ENCODE data around the gene VAMP2. TPM values are rescaled to one million over a fixed set of nuclear protein-coding genes. Genes with fewer than 3 reads are reported as not detected.

The VAMP2 gene
- total and polyA plus RNA-seq, 4 donors = 33.9 to 76.2 (median 45.8) TPM

DNA sequence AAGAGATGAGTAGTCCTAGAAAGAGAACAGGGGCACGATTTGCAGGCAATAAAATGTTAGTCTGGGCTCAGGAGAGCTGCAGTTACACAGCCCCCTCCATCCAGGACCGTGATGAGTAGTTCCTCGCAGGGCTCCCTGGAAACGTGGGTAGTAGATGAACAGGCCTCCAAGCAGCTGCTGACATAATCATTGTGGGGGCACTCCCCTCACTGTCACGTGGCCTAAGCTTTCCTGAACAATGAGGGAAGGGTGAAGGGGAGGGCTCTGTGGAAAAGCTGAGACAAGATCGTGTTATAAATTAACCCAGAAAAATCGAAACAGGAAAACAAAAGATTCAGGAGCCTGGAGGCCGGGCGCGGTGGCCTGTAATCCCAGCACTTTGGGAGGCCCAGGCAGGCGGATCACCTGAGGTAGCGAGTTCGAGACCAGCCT, 9.2 kb downstream of the VAMP2 start:
- Histone ChIP-seq H3K27ac (ENCODE audit: low read depth in 1 of 2, low read length in 1 of 2) (peak overlapping the region; percentile 98 to 99), H3K36me3 (ENCODE audit: control insufficient read depth in 4 of 4, insufficient read depth in 4 of 4, low read length in 4 of 4) (peaks cover 10 to 21% (median 16%) of the 10 kb centered on the region in 4 donors), H3K9me3 (ENCODE audit: control insufficient read depth in 4 of 4, insufficient read depth in 3 of 4, low read length in 3 of 4) (no peaks in the 10 kb centered on the region), H3K4me3 (no peak overlapping the region), H3K9ac (ENCODE audit: insufficient read depth in 1 of 2, low read length in 2 of 2) (peak overlapping the region; percentile 74 to 98), H3K4me1 (ENCODE audit: control insufficient read depth in 5 of 5, insufficient read depth in 5 of 5, low read length in 5 of 5) (peaks cover 5 to 58% (median 29%) of the 10 kb centered on the region in 5 donors), H3K27me3 (ENCODE audit: control insufficient read depth in 3 of 3, insufficient read depth in 3 of 3, low read length in 2 of 3) (no peaks in the 10 kb centered on the region)
- ATAC-seq (ENCODE audit: insufficient read depth, low FRiP score) = no peak
- DNase-seq = peak; percentile 78 to 86 (median 85)
- TF ChIP-seq, protein P1, sequence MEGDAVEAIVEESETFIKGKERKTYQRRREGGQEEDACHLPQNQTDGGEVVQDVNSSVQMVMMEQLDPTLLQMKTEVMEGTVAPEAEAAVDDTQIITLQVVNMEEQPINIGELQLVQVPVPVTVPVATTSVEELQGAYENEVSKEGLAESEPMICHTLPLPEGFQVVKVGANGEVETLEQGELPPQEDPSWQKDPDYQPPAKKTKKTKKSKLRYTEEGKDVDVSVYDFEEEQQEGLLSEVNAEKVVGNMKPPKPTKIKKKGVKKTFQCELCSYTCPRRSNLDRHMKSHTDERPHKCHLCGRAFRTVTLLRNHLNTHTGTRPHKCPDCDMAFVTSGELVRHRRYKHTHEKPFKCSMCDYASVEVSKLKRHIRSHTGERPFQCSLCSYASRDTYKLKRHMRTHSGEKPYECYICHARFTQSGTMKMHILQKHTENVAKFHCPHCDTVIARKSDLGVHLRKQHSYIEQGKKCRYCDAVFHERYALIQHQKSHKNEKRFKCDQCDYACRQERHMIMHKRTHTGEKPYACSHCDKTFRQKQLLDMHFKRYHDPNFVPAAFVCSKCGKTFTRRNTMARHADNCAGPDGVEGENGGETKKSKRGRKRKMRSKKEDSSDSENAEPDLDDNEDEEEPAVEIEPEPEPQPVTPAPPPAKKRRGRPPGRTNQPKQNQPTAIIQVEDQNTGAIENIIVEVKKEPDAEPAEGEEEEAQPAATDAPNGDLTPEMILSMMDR (IDR thresholded peaks at IDR 0.05; ENCODE audit: control extremely low read depth, extremely low read depth) = no peak
- 17 to 25% methylated on average over 13 of the region's 13 CpGs for WGBS, 2 donors

DNA sequence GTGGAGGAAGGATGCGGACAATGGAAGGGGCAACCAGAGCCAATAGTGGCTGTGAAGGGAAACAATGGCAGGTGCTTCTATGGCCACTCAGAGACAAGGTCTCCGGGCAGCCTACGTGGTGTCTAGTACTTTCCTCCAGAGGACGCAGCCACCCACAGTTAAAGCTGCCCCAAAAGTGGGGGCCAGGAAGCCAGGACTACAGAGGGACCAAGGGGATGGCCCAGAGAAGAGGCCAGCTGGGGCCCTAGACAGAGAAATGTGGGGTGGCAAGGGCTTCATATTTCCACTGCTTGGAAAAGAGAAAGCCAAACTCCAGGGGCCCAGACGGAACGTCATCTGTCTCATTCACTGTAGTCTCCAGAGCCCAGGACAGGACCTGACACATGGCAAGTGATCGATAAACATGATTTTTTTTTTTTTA, 9.7 kb downstream of the VAMP2 start:
- Histone ChIP-seq H3K27ac (ENCODE audit: low read depth in 1 of 2, low read length in 1 of 2) (peak overlapping the region; percentile 98 to 99), H3K27me3 (ENCODE audit: control insufficient read depth in 3 of 3, insufficient read depth in 3 of 3, low read length in 2 of 3) (no peaks in the 10 kb centered on the region), H3K9ac (ENCODE audit: insufficient read depth in 1 of 2, low read length in 2 of 2) (peak overlapping the region in 1 of 2 donors; percentile 98), H3K9me3 (ENCODE audit: control insufficient read depth in 4 of 4, insufficient read depth in 3 of 4, low read length in 3 of 4) (no peaks in the 10 kb centered on the region), H3K4me3 (no peak overlapping the region), H3K36me3 (ENCODE audit: control insufficient read depth in 4 of 4, insufficient read depth in 4 of 4, low read length in 4 of 4) (peaks cover 15 to 26% (median 18%) of the 10 kb centered on the region in 4 donors), H3K4me1 (ENCODE audit: control insufficient read depth in 5 of 5, insufficient read depth in 5 of 5, low read length in 5 of 5) (peaks cover 5 to 58% (median 29%) of the 10 kb centered on the region in 5 donors)
- 71 to 83% methylated on average over 7 of the region's 7 CpGs for WGBS, 2 donors
- DNase-seq (no peak), ATAC-seq (ENCODE audit: insufficient read depth, low FRiP score) (no peak)
- TF ChIP-seq, protein P1 (IDR thresholded peaks at IDR 0.05; ENCODE audit: control extremely low read depth, extremely low read depth) = no peak

DNA sequence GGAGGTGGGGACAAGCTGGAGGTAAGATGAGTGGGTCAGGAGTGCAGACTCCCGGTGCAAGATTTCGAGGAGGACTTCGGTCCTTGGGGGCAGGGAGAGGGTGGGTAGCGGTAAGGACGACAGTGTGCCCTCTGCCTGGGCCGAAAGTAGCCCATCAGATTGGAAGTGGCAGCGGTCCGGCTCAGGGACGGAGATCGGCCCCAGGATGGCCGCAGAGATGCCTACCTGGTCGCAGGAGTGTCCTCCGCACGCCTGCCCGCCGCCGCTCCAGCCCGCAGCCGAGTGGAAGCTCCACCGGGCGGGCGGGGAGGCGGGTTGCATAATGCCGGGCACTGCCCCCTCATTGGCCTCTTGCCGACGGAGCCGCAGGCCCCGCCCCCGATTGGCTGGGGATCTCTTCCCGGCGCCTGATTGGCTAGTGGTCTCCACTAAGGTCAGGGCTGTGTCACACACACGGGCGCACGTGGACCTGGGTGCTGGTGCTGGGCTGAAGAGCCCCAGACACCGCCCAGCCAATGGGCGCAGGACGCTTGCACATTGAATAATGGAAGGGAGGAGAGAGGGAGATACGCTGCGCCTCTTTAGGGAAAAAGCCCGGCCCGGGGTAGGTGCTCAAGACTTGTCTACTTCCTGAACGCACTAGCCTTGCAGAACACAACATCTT, 10.5 kb downstream of the VAMP2 start, which contains the start of gene PER1:
Gene PER1 (minus strand): TSS at position 293 of the 664 bp plus-strand sequence. CDS start 1,698 bp downstream, outside the sequence.
- H3K27me3 ChIP-seq (ENCODE audit: control insufficient read depth in 3 of 3, insufficient read depth in 3 of 3, low read length in 2 of 3) = no peaks in the 10 kb centered on the region
- no peaks in the 10 kb centered on the region for H3K9me3 ChIP-seq (ENCODE audit: control insufficient read depth in 4 of 4, insufficient read depth in 3 of 4, low read length in 3 of 4)
- 3 to 8% methylated on average over 36 to 42 of the region's 42 CpGs for WGBS, 2 donors
- TF ChIP-seq, protein P1 (IDR thresholded peaks at IDR 0.05; ENCODE audit: control extremely low read depth, extremely low read depth) = no peak
- H3K27ac ChIP-seq (ENCODE audit: low read depth in 1 of 2, low read length in 1 of 2) = peak within 1 kb of the TSS; percentile 98 to 99
- peaks cover 18 to 34% (median 26%) of the 10 kb centered on the region in 4 donors for H3K36me3 ChIP-seq (ENCODE audit: control insufficient read depth in 4 of 4, insufficient read depth in 4 of 4, low read length in 4 of 4)
- H3K4me3 ChIP-seq = peak within 1 kb of the TSS; percentile 77
- DNase-seq (peak; percentile 94 to 97 (median 94)), ATAC-seq (ENCODE audit: insufficient read depth, low FRiP score) (peak; percentile 33)
- peaks cover 5 to 58% (median 29%) of the 10 kb centered on the region in 5 donors for H3K4me1 ChIP-seq (ENCODE audit: control insufficient read depth in 5 of 5, insufficient read depth in 5 of 5, low read length in 5 of 5)
- H3K9ac ChIP-seq (ENCODE audit: insufficient read depth in 1 of 2, low read length in 2 of 2) = peak within 1 kb of the TSS; percentile 95 to 98
